SK-N-SH (cell line): ENCODE results near the gene DCTD. TPM values are rescaled to one million over a fixed set of nuclear protein-coding genes. Genes with fewer than 3 reads are reported as not detected.

ENCODE experiments used
- CTCF ChIA-PET: fragments of 300-600, 350-600 bp; formaldehyde crosslinking; extraction: SDS; loops from one replicate; lab custom pipeline; 2021; lab: Yijun Ruan, JAX
- POLR2A ChIA-PET: fragments of 350-600 bp; sonication (Branson Sonifier 250); formaldehyde crosslinking; extraction: SDS; loops from one replicate; lab custom pipeline; 2020; ENCODE audit warnings: antibody characterized with exemption, inconsistent platforms; lab: Yijun Ruan, JAX
- DNase-seq: peaks from one replicate; pipeline ENCODE4 v3.0.0; 2012
- H2AFZ ChIP-seq: fragments of 200-600 bp; sonication (generic); 2 replicates; pipeline ENCODE4 v1.8.1; 2016; ENCODE audit warnings: antibody characterized with exemption, mild to moderate bottlenecking, low read depth
- H3F3A ChIP-seq: fragments of 200-600 bp; sonication (generic); replicated peaks from 2 replicates; pipeline ENCODE3; 2016; ENCODE audit warnings: antibody characterized with exemption, mild to moderate bottlenecking; ENCODE audit not compliant: insufficient read depth
- H3K27ac ChIP-seq, 2 experiments: fragments of 200-500 bp in 1 of 2; fragments of 200-600 bp in 1 of 2; sonication (Bioruptor generic) in 1 of 2; sonication (generic), shearing (Covaris generic) in 1 of 2; 2 replicates each; pipeline versions ENCODE4 v1.5.1 to v1.6.1; 2014 to 2016; ENCODE audit warnings: low read depth in 2 of 2, inconsistent platforms in 1 of 2, low read length in 1 of 2, mild to moderate bottlenecking in 1 of 2, mixed read lengths in 1 of 2
- H3K27me3 ChIP-seq: fragments of 200-600 bp; sonication (generic), shearing (Covaris generic); 2 replicates; pipeline ENCODE4 v1.6.1; 2016; ENCODE audit warnings: mixed run types; ENCODE audit not compliant: insufficient read depth
- H3K36me3 ChIP-seq, 2 experiments: fragments of 200-500 bp in 1 of 2; fragments of 200-600 bp in 1 of 2; sonication (Bioruptor generic) in 1 of 2; sonication (generic) in 1 of 2; replicated peaks in 1 of 2; 2 replicates each; pipeline versions ENCODE3 to v1.5.1; 2014 to 2016; ENCODE audit warnings: low read length in 1 of 2, mild to moderate bottlenecking in 1 of 2; ENCODE audit not compliant: insufficient read depth in 2 of 2, control insufficient read depth in 1 of 2
- H3K4me1 ChIP-seq, 2 experiments: fragments of 200-500 bp in 1 of 2; fragments of 200-600 bp in 1 of 2; sonication (Bioruptor generic) in 1 of 2; sonication (generic), shearing (Covaris generic) in 1 of 2; 2 replicates each; pipeline versions ENCODE4 v1.5.1 to v1.6.1; 2014 to 2016; ENCODE audit warnings: low read depth in 1 of 2, low read length in 1 of 2, mixed run types in 1 of 2; ENCODE audit not compliant: insufficient read depth in 2 of 2, control insufficient read depth in 1 of 2
- H3K4me2 ChIP-seq: fragments of 200-600 bp; sonication (generic), shearing (Covaris generic); 2 replicates; pipeline ENCODE4 v1.6.1; 2017; ENCODE audit warnings: mixed run types
- H3K4me3 ChIP-seq, 2 experiments: fragments of 200-500 bp in 1 of 2; fragments of 200-600 bp in 1 of 2; sonication (Bioruptor generic) in 1 of 2; sonication (generic), shearing (Covaris generic) in 1 of 2; 2 replicates each; pipeline versions ENCODE4 v1.5.1 to v1.8.1; 2014 to 2016; ENCODE audit warnings: low read depth in 2 of 2, inconsistent platforms in 1 of 2, low read length in 1 of 2, mild to moderate bottlenecking in 1 of 2, mixed read lengths in 1 of 2, moderate library complexity in 1 of 2
- H3K79me2 ChIP-seq: fragments of 200-600 bp; sonication (generic); 2 replicates; pipeline ENCODE4 v1.8.1; 2017; ENCODE audit warnings: mild to moderate bottlenecking; ENCODE audit not compliant: insufficient read depth
- H3K9ac ChIP-seq: fragments of 200-600 bp; sonication (generic); 2 replicates; pipeline ENCODE4 v1.6.1; 2017; ENCODE audit warnings: mixed run types
- H3K9me2 ChIP-seq: fragments of 200-600 bp; sonication (generic); 2 replicates; pipeline ENCODE4 v1.6.1; 2017; ENCODE audit warnings: mixed run types
- H3K9me3 ChIP-seq: fragments of 200-600 bp; sonication (generic); 2 replicates; pipeline ENCODE4 v1.6.1; 2017; ENCODE audit warnings: mixed run types, mild to moderate bottlenecking, moderate library complexity
- H4K20me1 ChIP-seq: fragments of 200-600 bp; sonication (generic); 2 replicates; pipeline ENCODE4 v1.6.1; 2017; ENCODE audit warnings: mild to moderate bottlenecking, mixed run types; ENCODE audit not compliant: insufficient read depth
- FOSL2 ChIP-seq: IDR thresholded peaks from 2 replicates; pipeline ENCODE4 v1.4.0; 2012; ENCODE audit warnings: low read depth, mild to moderate bottlenecking, moderate library complexity, borderline replicate concordance
- FOXJ3 ChIP-seq: sonication (generic); formaldehyde crosslinking; IDR thresholded peaks from 2 replicates; pipeline ENCODE4 v1.5.1; 2020; ENCODE audit warnings: mild to moderate bottlenecking, missing genetic modification reagents
- FOXM1 ChIP-seq: IDR thresholded peaks from 2 replicates; pipeline ENCODE4 v1.4.0; 2012; ENCODE audit warnings: low read depth, mild to moderate bottlenecking
- GABPA ChIP-seq: IDR thresholded peaks from 2 replicates; pipeline ENCODE4 v1.4.0; 2012; ENCODE audit warnings: low read depth, mild to moderate bottlenecking
- MXI1 ChIP-seq: IDR thresholded peaks from 2 replicates; pipeline ENCODE4 v1.6.1; 2012; ENCODE audit warnings: mild to moderate bottlenecking, low read depth, low read length, improper control_type of control experiment
- NRF1 ChIP-seq: IDR thresholded peaks from 2 replicates; pipeline ENCODE4 v1.6.1; 2012; ENCODE audit warnings: low read depth, mild to moderate bottlenecking, low read length
- REST ChIP-seq: IDR thresholded peaks from 2 replicates; pipeline ENCODE4 v1.6.1; 2012; ENCODE audit warnings: mild to moderate bottlenecking, low read depth, low read length, moderate library complexity
- SMC3 ChIP-seq: IDR thresholded peaks from 2 replicates; pipeline ENCODE4 v1.6.1; 2012; ENCODE audit warnings: low read depth, low read length, improper control_type of control experiment
- YY1 ChIP-seq: IDR thresholded peaks from 2 replicates; pipeline ENCODE4 v1.4.0; 2012; ENCODE audit warnings: low read depth, mild to moderate bottlenecking
- WGBS: methylation state at CpG from one replicate; pipeline ENCODE4 v1.1.6; 2017; ENCODE audit warnings: low lambda C conversion rate; 5-methylcytosine and 5-hydroxymethylcytosine counted together
- polyA plus RNA-seq, 3 experiments: library from polyadenylated mRNA; depleted of rRNA; stranded (reverse); fragments of >200 nt; gene quantifications; 2 replicates each; pipeline ENCODE4 v1.2.3, GENCODE V29; 2012
- TF ChIP-seq, protein P1 (sequence below): fragments of 150-350 bp; IDR thresholded peaks from 2 replicates; pipeline ENCODE4 v1.6.1; 2016; ENCODE audit warnings: mild to moderate bottlenecking, low read depth, low read length
- TF ChIP-seq, protein P2 (sequence below): IDR thresholded peaks from 2 replicates; pipeline ENCODE4 v1.4.0; 2012; ENCODE audit warnings: low read depth, borderline replicate concordance
- TF ChIP-seq, protein P3 (sequence below): fragments of 150-350 bp; IDR thresholded peaks from 2 replicates; pipeline ENCODE4 v1.6.1; 2017; ENCODE audit warnings: antibody characterized with exemption, low read length, low read depth, borderline replicate concordance

The DCTD gene
- polyA plus RNA-seq, 1 of the 3 experiments (the other 2 are of a cell fraction), result 123 TPM

DNA sequence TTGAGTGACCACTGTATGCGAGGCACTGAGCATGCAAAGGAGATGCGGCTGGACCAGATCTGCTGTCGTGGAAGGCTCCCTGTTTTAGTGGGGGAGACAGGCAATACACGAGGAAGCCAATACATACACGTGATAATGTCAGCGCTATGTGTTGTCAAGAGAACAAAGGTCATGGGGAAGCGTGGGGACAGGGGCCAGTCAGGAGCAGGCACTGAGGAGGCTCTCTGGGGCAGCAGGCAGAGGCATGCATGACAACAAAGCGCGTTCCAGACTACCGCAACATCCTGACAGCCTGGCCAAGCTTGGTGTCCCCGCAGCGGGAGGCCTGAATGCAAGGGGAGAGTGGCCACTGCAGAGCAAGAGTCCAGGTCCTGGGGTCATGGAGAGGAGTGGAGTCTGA, 61.9 kb downstream of the DCTD start:
- WGBS, result 72% methylated on average over 12 of the region's 12 CpGs
- H3K4me1 ChIP-seq, result no peaks in the 10 kb centered on the region
- H3K9me3 ChIP-seq, result no peaks in the 10 kb centered on the region
- H3K9ac ChIP-seq, result no peak overlapping the region
- CTCF ChIA-PET, result no interaction called here
- no peak overlapping the region for H2AFZ ChIP-seq
- POLR2A ChIA-PET, result no interaction called here
- no peaks in the 10 kb centered on the region for H3K79me2 ChIP-seq
- H3K4me2 ChIP-seq, result no peak overlapping the region
- no peaks in the 10 kb centered on the region; the same call in 1 of the 2 replicates for H3K27me3 ChIP-seq
- TF ChIP-seq SMC3, result no peak
- TF ChIP-seq, protein P1, sequence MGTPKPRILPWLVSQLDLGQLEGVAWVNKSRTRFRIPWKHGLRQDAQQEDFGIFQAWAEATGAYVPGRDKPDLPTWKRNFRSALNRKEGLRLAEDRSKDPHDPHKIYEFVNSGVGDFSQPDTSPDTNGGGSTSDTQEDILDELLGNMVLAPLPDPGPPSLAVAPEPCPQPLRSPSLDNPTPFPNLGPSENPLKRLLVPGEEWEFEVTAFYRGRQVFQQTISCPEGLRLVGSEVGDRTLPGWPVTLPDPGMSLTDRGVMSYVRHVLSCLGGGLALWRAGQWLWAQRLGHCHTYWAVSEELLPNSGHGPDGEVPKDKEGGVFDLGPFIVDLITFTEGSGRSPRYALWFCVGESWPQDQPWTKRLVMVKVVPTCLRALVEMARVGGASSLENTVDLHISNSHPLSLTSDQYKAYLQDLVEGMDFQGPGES, result no peak
- TF ChIP-seq FOSL2, result no peak
- H3K27ac ChIP-seq, result no peak overlapping the region
- no peaks in the 10 kb centered on the region for H3K9me2 ChIP-seq
- H3K4me3 ChIP-seq, result no peak overlapping the region
- no peaks in the 10 kb centered on the region for H4K20me1 ChIP-seq
- H3K36me3 ChIP-seq, result no peaks in the 10 kb centered on the region
- DNase-seq, result no peak
- H3F3A ChIP-seq, result no peaks in the 10 kb centered on the region

DNA sequence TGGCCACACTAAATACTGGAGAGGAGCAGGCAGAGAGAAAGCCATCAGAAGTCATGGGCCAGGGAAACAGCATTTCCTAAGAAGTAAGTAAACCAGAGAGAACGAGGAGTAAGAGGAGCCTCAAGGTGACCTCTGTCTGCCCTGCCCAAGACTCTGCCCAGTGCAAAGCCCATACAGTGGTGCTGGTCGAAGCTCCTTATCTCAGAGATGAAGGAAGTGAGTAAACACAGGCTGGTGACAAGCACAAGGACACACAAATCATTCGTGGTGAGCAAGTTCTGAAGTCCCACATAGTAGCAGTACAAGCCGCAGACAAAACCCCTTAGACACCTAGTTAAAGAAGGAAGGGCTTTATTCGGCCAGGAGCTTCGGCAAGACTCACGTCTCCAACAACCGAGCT, 62.7 kb downstream of the DCTD start:
- Histone ChIP-seq H3K36me3 (no peaks in the 10 kb centered on the region), H3K9me2 (no peaks in the 10 kb centered on the region), H2AFZ (no peak overlapping the region), H3K79me2 (no peaks in the 10 kb centered on the region), H4K20me1 (no peaks in the 10 kb centered on the region), H3K4me2 (no peak overlapping the region), H3K27ac (no peak overlapping the region), H3F3A (no peaks in the 10 kb centered on the region), H3K27me3 (no peaks in the 10 kb centered on the region; the same call in 1 of the 2 replicates), H3K4me3 (no peak overlapping the region), H3K9me3 (no peaks in the 10 kb centered on the region), H3K9ac (no peak overlapping the region), H3K4me1 (no peaks in the 10 kb centered on the region)
- ChIA-PET POLR2A (no interaction called here), CTCF (no interaction called here)
- TF ChIP-seq, protein P2, sequence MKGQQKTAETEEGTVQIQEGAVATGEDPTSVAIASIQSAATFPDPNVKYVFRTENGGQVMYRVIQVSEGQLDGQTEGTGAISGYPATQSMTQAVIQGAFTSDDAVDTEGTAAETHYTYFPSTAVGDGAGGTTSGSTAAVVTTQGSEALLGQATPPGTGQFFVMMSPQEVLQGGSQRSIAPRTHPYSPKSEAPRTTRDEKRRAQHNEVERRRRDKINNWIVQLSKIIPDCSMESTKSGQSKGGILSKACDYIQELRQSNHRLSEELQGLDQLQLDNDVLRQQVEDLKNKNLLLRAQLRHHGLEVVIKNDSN, result no peak
- no peak for DNase-seq
- WGBS, result 64% methylated on average over 8 of the region's 8 CpGs

DNA sequence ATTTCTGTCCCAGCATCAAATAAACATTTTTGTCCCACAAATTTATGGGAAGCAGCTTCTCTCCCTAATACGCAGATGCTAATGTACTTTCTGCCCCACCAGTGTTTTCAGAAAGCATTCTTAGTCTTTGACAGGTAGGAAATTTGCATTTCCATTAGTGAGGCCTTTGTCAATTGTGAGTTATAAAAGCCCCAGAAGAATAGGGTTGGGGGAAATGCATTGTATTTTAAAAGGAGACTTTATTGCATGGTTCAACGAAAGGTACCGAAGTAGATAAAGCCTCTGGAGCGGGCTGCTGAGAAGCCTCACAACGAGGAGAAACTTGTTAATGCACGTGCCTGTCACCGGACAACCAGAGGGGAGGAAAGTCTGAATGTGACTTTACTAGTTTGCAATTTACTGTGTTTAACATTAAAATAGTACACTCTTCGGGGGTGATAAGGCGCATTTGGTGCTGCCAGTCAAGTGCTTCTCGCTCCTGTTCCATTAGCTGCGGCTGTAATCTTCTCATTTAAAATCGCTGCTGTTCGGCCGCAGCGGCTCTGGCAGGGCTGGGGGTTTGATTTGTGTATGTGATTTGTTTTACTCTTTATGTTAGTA, 63.4 kb downstream of the DCTD start:
- DNase-seq, result no peak
- H3K36me3 ChIP-seq, result no peaks in the 10 kb centered on the region
- 85% methylated on average over 15 of the region's 15 CpGs for whole genome bisulfite sequencing
- no peaks in the 10 kb centered on the region for H3K9me2 ChIP-seq
- no peaks in the 10 kb centered on the region for H3K4me1 ChIP-seq
- no peak overlapping the region for H3K9ac ChIP-seq
- no peak overlapping the region for H3K27ac ChIP-seq
- no peaks in the 10 kb centered on the region for H3F3A ChIP-seq
- no peaks in the 10 kb centered on the region; the same call in 1 of the 2 replicates for H3K27me3 ChIP-seq
- no peaks in the 10 kb centered on the region for H4K20me1 ChIP-seq
- TF ChIP-seq, protein P1, result no peak
- no peak for TF ChIP-seq FOXM1
- TF ChIP-seq REST, result no peak
- TF ChIP-seq GABPA, result no peak
- no peak for TF ChIP-seq MXI1
- no peak for TF ChIP-seq FOXJ3 (CRISPR knock-in tag)
- TF ChIP-seq, protein P3, sequence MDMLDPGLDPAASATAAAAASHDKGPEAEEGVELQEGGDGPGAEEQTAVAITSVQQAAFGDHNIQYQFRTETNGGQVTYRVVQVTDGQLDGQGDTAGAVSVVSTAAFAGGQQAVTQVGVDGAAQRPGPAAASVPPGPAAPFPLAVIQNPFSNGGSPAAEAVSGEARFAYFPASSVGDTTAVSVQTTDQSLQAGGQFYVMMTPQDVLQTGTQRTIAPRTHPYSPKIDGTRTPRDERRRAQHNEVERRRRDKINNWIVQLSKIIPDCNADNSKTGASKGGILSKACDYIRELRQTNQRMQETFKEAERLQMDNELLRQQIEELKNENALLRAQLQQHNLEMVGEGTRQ, result no peak
- no peak for TF ChIP-seq NRF1
- no peak for TF ChIP-seq YY1
- no peaks in the 10 kb centered on the region for H3K79me2 ChIP-seq
- CTCF ChIA-PET, result no interaction called here
- no peaks in the 10 kb centered on the region for H3K9me3 ChIP-seq
- H2AFZ ChIP-seq, result no peak overlapping the region
- no peak overlapping the region for H3K4me2 ChIP-seq
- POLR2A ChIA-PET, result no interaction called here
- H3K4me3 ChIP-seq, result no peak overlapping the region
